ENCODE results near the gene POMT1.
"Not testable (repeated sequence)": the region's sequence is repeated elsewhere in the genome, so short reads cannot be mapped to it uniquely, and the experiment has no call there.

The POMT1 gene

GRCh38 chr9:131502781-131503625, at the start of gene POMT1:
Gene POMT1, plus strand, starts transcription at chr9:131502918. Its CDS starts 1,301 bp downstream, at chr9:131504219.
- H3K9me3 Mint-ChIP-seq = no peaks in the 10 kb centered on the region
- H3K4me3 Mint-ChIP-seq = peak within 1 kb of the TSS; percentile 92
- peak; percentile 89 for DNase-seq (ENCODE audit: low spot score)
- peak within 1 kb of the TSS; percentile 87 for H3K27ac Mint-ChIP-seq
- H3K4me1 Mint-ChIP-seq (ENCODE audit: low read depth) = peaks cover 33% of the 10 kb centered on the region
- no peaks in the 10 kb centered on the region for H3K27me3 Mint-ChIP-seq (ENCODE audit: low read depth)
- peaks cover 30% of the 10 kb centered on the region for H3K36me3 Mint-ChIP-seq (ENCODE audit: low read depth)

- no peak for DNase-seq (ENCODE audit: low spot score)
- H3K36me3 Mint-ChIP-seq (ENCODE audit: low read depth) = peaks cover 62% of the 10 kb centered on the region
- no peak overlapping the region for H3K27ac Mint-ChIP-seq
- H3K27me3 Mint-ChIP-seq (ENCODE audit: low read depth) = no peaks in the 10 kb centered on the region
- H3K9me3 Mint-ChIP-seq = no peaks in the 10 kb centered on the region
- peaks cover 17% of the 10 kb centered on the region for H3K4me1 Mint-ChIP-seq (ENCODE audit: low read depth)
- no peak overlapping the region for H3K4me3 Mint-ChIP-seq
These were observed 48.7 kb upstream of the POMT1 start for GRCh38 chr9:131454028-131454427.

GRCh38 chr9:131455655-131456054, 47.1 kb upstream of the POMT1 start:
- not testable (repeated sequence) for H3K27me3 Mint-ChIP-seq (ENCODE audit: low read depth); H3K4me3 Mint-ChIP-seq; H3K9me3 Mint-ChIP-seq; DNase-seq (ENCODE audit: low spot score)
- peaks cover 13% of the 10 kb centered on the region for H3K4me1 Mint-ChIP-seq (ENCODE audit: low read depth)
- peak overlapping the region; percentile 3 for H3K27ac Mint-ChIP-seq
- peaks cover 65% of the 10 kb centered on the region for H3K36me3 Mint-ChIP-seq (ENCODE audit: low read depth)

GRCh38 chr9:131457746-131458145, 45.0 kb upstream of the POMT1 start:
- H3K27ac Mint-ChIP-seq = no peak overlapping the region
- H3K4me3 Mint-ChIP-seq = no peak overlapping the region
- DNase-seq (ENCODE audit: low spot score) = no peak
- no peaks in the 10 kb centered on the region for H3K27me3 Mint-ChIP-seq (ENCODE audit: low read depth)
- H3K36me3 Mint-ChIP-seq (ENCODE audit: low read depth) = peaks cover 64% of the 10 kb centered on the region
- no peaks in the 10 kb centered on the region for H3K9me3 Mint-ChIP-seq
- H3K4me1 Mint-ChIP-seq (ENCODE audit: low read depth) = peaks cover 7% of the 10 kb centered on the region

- H3K27ac Mint-ChIP-seq = no peak overlapping the region
These were observed 43.7 kb upstream of the POMT1 start for GRCh38 chr9:131459056-131459455.

GRCh38 chr9:131461166-131461565, 41.6 kb upstream of the POMT1 start:
- no peak overlapping the region for H3K4me3 Mint-ChIP-seq
- no peak for DNase-seq (ENCODE audit: low spot score)
- H3K36me3 Mint-ChIP-seq (ENCODE audit: low read depth) = peaks cover 68% of the 10 kb centered on the region
- H3K9me3 Mint-ChIP-seq = no peaks in the 10 kb centered on the region
- H3K27me3 Mint-ChIP-seq (ENCODE audit: low read depth) = no peaks in the 10 kb centered on the region
- no peaks in the 10 kb centered on the region for H3K4me1 Mint-ChIP-seq (ENCODE audit: low read depth)
- no peak overlapping the region for H3K27ac Mint-ChIP-seq

More at GRCh38 chr9:131459056-131459455, 43.7 kb upstream of the POMT1 start:
- no peak for DNase-seq (ENCODE audit: low spot score)
- H3K4me1 Mint-ChIP-seq (ENCODE audit: low read depth) = peaks cover 3% of the 10 kb centered on the region
- H3K4me3 Mint-ChIP-seq = no peak overlapping the region
- no peaks in the 10 kb centered on the region for H3K27me3 Mint-ChIP-seq (ENCODE audit: low read depth)
- H3K9me3 Mint-ChIP-seq = no peaks in the 10 kb centered on the region
- H3K36me3 Mint-ChIP-seq (ENCODE audit: low read depth) = peaks cover 63% of the 10 kb centered on the region

GRCh38 chr9:131464354-131465000, 38.2 kb upstream of the POMT1 start:
- no peak overlapping the region for H3K27ac Mint-ChIP-seq
- no peaks in the 10 kb centered on the region for H3K4me1 Mint-ChIP-seq (ENCODE audit: low read depth)
- no peaks in the 10 kb centered on the region for H3K9me3 Mint-ChIP-seq
- H3K4me3 Mint-ChIP-seq = no peak overlapping the region
- no peaks in the 10 kb centered on the region for H3K27me3 Mint-ChIP-seq (ENCODE audit: low read depth)
- no peak for DNase-seq (ENCODE audit: low spot score)
- peaks cover 70% of the 10 kb centered on the region for H3K36me3 Mint-ChIP-seq (ENCODE audit: low read depth)

- no peaks in the 10 kb centered on the region for H3K4me1 Mint-ChIP-seq (ENCODE audit: low read depth)
- peaks cover 70% of the 10 kb centered on the region for H3K36me3 Mint-ChIP-seq (ENCODE audit: low read depth)
- no peak overlapping the region for H3K4me3 Mint-ChIP-seq
- no peaks in the 10 kb centered on the region for H3K9me3 Mint-ChIP-seq
- no peaks in the 10 kb centered on the region for H3K27me3 Mint-ChIP-seq (ENCODE audit: low read depth)
- H3K27ac Mint-ChIP-seq = no peak overlapping the region
- no peak for DNase-seq (ENCODE audit: low spot score)
These were observed 37.3 kb upstream of the POMT1 start for GRCh38 chr9:131465401-131465800.

GRCh38 chr9:131467214-131467935, 35.3 kb upstream of the POMT1 start:
- no peaks in the 10 kb centered on the region for H3K4me1 Mint-ChIP-seq (ENCODE audit: low read depth)
- DNase-seq (ENCODE audit: low spot score) = no peak
- H3K9me3 Mint-ChIP-seq = no peaks in the 10 kb centered on the region
- H3K36me3 Mint-ChIP-seq (ENCODE audit: low read depth) = peaks cover 68% of the 10 kb centered on the region
- no peaks in the 10 kb centered on the region for H3K27me3 Mint-ChIP-seq (ENCODE audit: low read depth)
- no peak overlapping the region for H3K27ac Mint-ChIP-seq
- H3K4me3 Mint-ChIP-seq = no peak overlapping the region

GRCh38 chr9:131468031-131468430, 34.7 kb upstream of the POMT1 start:
- DNase-seq (ENCODE audit: low spot score) = no peak
- H3K27ac Mint-ChIP-seq = no peak overlapping the region
- H3K4me1 Mint-ChIP-seq (ENCODE audit: low read depth) = no peaks in the 10 kb centered on the region
- peaks cover 69% of the 10 kb centered on the region for H3K36me3 Mint-ChIP-seq (ENCODE audit: low read depth)
- H3K4me3 Mint-ChIP-seq = no peak overlapping the region
- no peaks in the 10 kb centered on the region for H3K9me3 Mint-ChIP-seq
- H3K27me3 Mint-ChIP-seq (ENCODE audit: low read depth) = no peaks in the 10 kb centered on the region

- H3K9me3 Mint-ChIP-seq = no peaks in the 10 kb centered on the region
- no peaks in the 10 kb centered on the region for H3K4me1 Mint-ChIP-seq (ENCODE audit: low read depth)
- DNase-seq (ENCODE audit: low spot score) = no peak
- H3K27me3 Mint-ChIP-seq (ENCODE audit: low read depth) = no peaks in the 10 kb centered on the region
- H3K4me3 Mint-ChIP-seq = no peak overlapping the region
- H3K36me3 Mint-ChIP-seq (ENCODE audit: low read depth) = peaks cover 75% of the 10 kb centered on the region
- H3K27ac Mint-ChIP-seq = no peak overlapping the region
These were observed 33.4 kb upstream of the POMT1 start for GRCh38 chr9:131469356-131469755.

GRCh38 chr9:131469951-131470350, 32.8 kb upstream of the POMT1 start:
- Mint-ChIP-seq H3K36me3 (ENCODE audit: low read depth) (peaks cover 76% of the 10 kb centered on the region), H3K9me3 (no peaks in the 10 kb centered on the region), H3K4me1 (ENCODE audit: low read depth) (no peaks in the 10 kb centered on the region), H3K27ac (no peak overlapping the region), H3K4me3 (no peak overlapping the region), H3K27me3 (ENCODE audit: low read depth) (no peaks in the 10 kb centered on the region)
- DNase-seq (ENCODE audit: low spot score) = no peak

- H3K36me3 Mint-ChIP-seq (ENCODE audit: low read depth) = peaks cover 72% of the 10 kb centered on the region
- no peak overlapping the region for H3K4me3 Mint-ChIP-seq
- no peaks in the 10 kb centered on the region for H3K27me3 Mint-ChIP-seq (ENCODE audit: low read depth)
- DNase-seq (ENCODE audit: low spot score) = no peak
- H3K9me3 Mint-ChIP-seq = no peaks in the 10 kb centered on the region
- H3K4me1 Mint-ChIP-seq (ENCODE audit: low read depth) = no peaks in the 10 kb centered on the region
- H3K27ac Mint-ChIP-seq = no peak overlapping the region
These were observed 32.1 kb upstream of the POMT1 start for GRCh38 chr9:131470581-131470991.

GRCh38 chr9:131472085-131472484, 30.6 kb upstream of the POMT1 start:
- H3K27ac Mint-ChIP-seq; H3K4me3 Mint-ChIP-seq; H3K27me3 Mint-ChIP-seq (ENCODE audit: low read depth); H3K9me3 Mint-ChIP-seq; H3K4me1 Mint-ChIP-seq (ENCODE audit: low read depth); DNase-seq (ENCODE audit: low spot score): not testable (repeated sequence)
- peaks cover 65% of the 10 kb centered on the region for H3K36me3 Mint-ChIP-seq (ENCODE audit: low read depth)
